SH-SY5Y (cell line): ENCODE results near the gene CPLANE2.

ENCODE experiments used
- GATA2 ChIP-seq: IDR thresholded peaks from 2 replicates; pipeline ENCODE4 v1.6.1; 2011; ENCODE audit warnings: mild to moderate bottlenecking, low read depth, low read length
- GATA3 ChIP-seq: IDR thresholded peaks from 2 replicates; pipeline ENCODE4 v1.6.1; 2011; ENCODE audit warnings: low read depth, mild to moderate bottlenecking, low read length, moderate library complexity

Gene CPLANE2

GRCh38 chr1:16198444-16199156, 38.4 kb downstream of the CPLANE2 start:
- TF ChIP-seq GATA2 (no peak), GATA3 (no peak)

GRCh38 chr1:16196874-16197273, 40.1 kb downstream of the CPLANE2 start:
- TF ChIP-seq GATA3 = no peak
- TF ChIP-seq GATA2 = no peak

GRCh38 chr1:16195518-16195905, 41.5 kb downstream of the CPLANE2 start:
- TF ChIP-seq GATA2 (no peak), GATA3 (no peak)

DNA sequence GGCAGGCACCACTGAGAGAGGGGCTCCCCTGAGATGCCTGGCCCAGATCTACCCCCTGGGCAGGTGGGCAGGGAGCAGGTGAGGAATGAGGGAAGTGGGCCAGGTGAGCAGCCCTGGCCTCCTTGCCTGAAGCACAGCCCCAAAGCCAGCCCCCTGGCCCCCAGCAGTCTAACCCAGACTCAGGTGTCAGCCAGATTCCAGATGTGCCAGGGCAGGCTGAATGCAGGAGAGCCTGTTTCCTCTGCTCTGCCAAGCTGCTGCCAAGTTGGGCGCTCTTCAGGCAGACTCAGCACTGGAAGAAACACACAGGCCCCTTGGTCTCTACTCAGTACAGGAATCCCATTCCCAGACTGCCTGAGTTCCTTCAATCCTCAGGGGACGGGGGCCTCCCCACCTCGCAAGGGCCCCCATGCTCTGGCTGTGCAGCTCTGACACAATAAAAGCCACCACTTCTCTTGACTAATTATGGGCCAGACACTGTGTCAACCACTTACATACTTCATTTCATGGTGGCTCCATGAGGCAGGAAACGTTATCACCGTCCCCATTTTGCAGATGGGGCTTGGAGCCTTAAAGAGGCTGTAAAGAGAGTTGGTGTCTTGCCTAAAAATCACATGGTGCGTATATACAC, 45.0 kb downstream of the CPLANE2 start:
- TF ChIP-seq GATA2 (no peak), GATA3 (no peak)

GRCh38 chr1:16191309-16191708, 45.7 kb downstream of the CPLANE2 start:
- TF ChIP-seq GATA2 (no peak), GATA3 (no peak)

- TF ChIP-seq GATA3 = no peak
- TF ChIP-seq GATA2 = no peak
Measured at GRCh38 chr1:16189921-16190621, 46.9 kb downstream of the CPLANE2 start.

GRCh38 chr1:16189003-16189402, 48.0 kb downstream of the CPLANE2 start:
- no peak for TF ChIP-seq GATA3
- TF ChIP-seq GATA2 = no peak

DNA sequence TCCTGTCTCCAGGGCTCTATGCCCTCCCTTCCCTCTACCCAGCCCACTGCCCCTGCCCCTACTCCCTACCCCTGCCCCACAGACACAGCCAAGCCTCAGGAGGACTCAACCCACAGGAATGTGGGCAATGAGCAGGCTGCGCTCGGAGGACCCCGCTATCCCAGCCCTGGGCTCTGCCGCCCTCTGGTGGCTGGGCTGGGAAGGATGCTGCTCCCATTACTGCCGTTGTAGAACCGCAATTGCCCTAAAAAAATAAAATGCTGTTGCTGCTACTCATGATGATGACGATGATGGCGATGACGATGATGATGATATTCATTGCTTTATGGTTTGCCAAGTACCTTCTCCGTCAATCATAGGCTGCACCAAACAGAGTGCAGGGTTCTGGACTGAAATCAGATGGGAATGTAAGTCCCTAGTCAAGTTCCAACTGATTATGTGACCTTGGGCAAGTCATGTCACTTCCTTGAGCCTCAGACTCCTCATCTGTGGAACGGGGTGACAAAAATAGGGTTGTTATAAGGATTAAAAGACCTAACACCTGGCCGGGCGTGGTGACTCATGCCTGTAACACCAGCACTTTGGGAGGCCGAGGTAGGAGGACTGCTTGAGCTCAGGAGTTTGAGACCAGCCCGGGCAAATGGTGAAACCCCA, 49.1 kb downstream of the CPLANE2 start:
- TF ChIP-seq GATA3 (no peak), GATA2 (no peak)

GRCh38 chr1:16186655-16187235, 50.2 kb downstream of the CPLANE2 start:
- TF ChIP-seq GATA2 (no peak), GATA3 (no peak)

GRCh38 chr1:16184557-16185303, 52.3 kb downstream of the CPLANE2 start:
- no peak for TF ChIP-seq GATA3
- TF ChIP-seq GATA2 = no peak

GRCh38 chr1:16183765-16184556, 53.0 kb downstream of the CPLANE2 start:
- no peak for TF ChIP-seq GATA2
- no peak for TF ChIP-seq GATA3

DNA sequence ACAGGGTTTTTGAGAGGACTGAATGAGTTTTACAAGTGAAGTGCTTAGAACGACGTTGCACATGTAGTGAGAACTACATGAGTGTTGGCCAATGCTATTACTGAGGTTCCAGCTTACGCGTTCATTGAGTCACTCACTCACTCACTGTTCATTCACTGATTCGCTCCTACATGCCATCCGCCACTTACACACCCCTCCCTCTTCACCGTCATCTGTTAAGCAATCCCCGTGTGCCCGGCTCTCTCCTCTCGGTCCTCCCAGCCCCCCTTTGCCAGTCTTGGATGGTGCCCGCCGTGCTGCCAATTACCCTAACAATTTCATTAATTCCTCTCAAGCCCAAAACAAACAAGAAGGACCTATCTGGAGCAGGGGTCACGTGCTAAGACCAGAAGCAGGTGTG, 53.8 kb downstream of the CPLANE2 start:
- TF ChIP-seq GATA3 (no peak), GATA2 (no peak)

DNA sequence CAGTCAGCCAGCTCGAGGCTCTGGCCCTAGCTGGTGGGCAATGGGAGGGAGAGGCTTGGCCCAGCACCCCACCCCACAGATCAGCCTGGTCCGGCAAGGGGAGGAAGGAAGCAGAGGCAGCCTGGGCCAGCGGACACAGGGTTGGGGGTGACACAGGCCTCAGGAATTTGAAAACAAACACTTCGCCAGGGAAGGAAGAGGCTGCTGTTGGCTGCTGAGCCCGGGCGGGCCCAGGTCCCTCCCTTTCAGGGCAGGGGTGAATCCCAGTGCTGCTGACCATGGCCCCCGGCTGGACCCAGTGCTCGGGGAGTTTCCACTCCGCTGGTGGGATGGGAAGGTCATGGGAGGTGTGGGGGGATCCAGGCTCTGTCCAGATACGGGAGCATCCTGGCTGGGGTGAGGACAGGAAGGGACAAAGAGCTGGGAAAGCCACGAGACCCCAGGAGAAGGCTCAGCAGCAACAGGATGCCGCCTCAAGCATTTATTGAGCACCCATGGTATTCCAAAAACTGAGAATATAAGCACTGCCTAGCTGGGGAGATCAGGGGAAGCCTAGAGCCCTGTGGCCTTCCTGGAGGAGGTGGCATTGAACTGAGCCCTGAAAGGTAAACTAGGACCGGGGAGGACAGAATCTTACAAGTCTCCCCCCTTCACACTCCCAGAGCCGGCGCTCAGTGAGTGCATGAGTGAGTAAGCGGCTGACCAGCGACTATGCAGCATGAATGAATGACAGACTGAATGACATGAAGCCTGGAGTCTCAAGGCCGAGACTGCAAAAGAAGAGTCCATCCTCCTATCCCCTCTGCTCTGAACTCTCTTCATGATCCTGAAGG, 54.9 kb downstream of the CPLANE2 start:
- no peak for TF ChIP-seq GATA3
- no peak for TF ChIP-seq GATA2
